ENCODE results near the gene SPINK1. TPM values are rescaled to one million over a fixed set of nuclear protein-coding genes. Genes with fewer than 3 reads are reported as not detected.
"Not testable (repeated sequence)": the region's sequence is repeated elsewhere in the genome, so short reads cannot be mapped to it uniquely, and the experiment has no call there.

The SPINK1 gene
- total RNA-seq, 1 experiment from 2014 or later: 1.5 TPM

DNA sequence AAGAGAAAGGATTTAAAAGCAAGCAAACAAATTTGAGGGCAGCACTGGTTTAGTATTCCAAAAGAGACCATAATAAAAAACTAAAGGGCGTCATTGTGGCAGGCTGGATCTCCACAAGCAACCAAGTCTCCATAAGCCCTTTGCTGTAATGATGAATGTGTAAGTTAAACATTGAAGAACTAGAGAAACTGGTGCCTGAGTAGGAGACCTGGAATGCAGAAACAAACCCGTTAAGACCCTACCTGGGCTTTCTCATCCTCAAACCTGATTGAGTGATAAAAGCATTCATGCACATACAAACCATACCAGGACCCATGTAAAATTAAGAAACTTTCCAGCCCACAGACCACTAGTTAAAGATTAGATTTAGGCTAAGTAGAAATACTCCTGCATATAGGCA, 45.2 kb upstream of the SPINK1 start:
- TF ChIP-seq, protein P1, sequence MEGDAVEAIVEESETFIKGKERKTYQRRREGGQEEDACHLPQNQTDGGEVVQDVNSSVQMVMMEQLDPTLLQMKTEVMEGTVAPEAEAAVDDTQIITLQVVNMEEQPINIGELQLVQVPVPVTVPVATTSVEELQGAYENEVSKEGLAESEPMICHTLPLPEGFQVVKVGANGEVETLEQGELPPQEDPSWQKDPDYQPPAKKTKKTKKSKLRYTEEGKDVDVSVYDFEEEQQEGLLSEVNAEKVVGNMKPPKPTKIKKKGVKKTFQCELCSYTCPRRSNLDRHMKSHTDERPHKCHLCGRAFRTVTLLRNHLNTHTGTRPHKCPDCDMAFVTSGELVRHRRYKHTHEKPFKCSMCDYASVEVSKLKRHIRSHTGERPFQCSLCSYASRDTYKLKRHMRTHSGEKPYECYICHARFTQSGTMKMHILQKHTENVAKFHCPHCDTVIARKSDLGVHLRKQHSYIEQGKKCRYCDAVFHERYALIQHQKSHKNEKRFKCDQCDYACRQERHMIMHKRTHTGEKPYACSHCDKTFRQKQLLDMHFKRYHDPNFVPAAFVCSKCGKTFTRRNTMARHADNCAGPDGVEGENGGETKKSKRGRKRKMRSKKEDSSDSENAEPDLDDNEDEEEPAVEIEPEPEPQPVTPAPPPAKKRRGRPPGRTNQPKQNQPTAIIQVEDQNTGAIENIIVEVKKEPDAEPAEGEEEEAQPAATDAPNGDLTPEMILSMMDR (IDR thresholded peaks at IDR 0.05; ENCODE audit: unreplicated experiment): no peak
- Mint-ChIP-seq H3K4me3 (ENCODE audit: unreplicated experiment) (no peak overlapping the region), H3K4me1 (ENCODE audit: insufficient read depth, unreplicated experiment) (peaks cover 13% of the 10 kb centered on the region), H3K36me3 (ENCODE audit: insufficient read depth, unreplicated experiment) (peaks cover 5% of the 10 kb centered on the region), H3K27ac (ENCODE audit: low read depth, unreplicated experiment) (no peak overlapping the region), H3K27me3 (ENCODE audit: insufficient read depth, unreplicated experiment) (no peaks in the 10 kb centered on the region), H3K9me3 (ENCODE audit: unreplicated experiment) (peaks cover 7% of the 10 kb centered on the region)
- ChIA-PET POLR2A (no interaction called here), CTCF (interaction anchor here (17.8 kb wide), 1 partner anchor 56 kb away, joined by 415 read pairs; no protein-coding TSS in a partner anchor)
- no TSS peak for BruUV-seq (replicated peaks)
- DNase-seq (ENCODE audit: unreplicated experiment): no peak
- intact Hi-C loops (cut with micrococcal nuclease): no loop called here

DNA sequence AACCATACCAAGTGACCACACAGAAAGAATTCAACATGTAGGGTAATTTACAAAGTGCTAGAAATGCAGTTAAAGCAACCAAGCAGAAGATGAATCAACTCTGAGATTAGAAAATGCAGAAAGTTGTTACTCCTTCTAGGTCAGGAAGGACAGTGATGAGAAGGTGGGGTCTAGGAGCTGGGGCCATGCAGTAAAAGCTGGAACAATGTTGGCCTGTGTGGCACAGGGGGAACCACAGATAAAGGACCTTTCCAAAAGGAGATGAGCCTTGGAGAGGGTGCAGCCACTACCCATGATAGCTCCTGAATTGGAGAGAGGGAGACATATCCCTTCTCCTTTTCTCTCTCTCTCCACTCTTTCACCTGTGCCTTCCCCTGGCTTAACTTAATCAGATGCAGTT, 44.7 kb upstream of the SPINK1 start:
- peaks cover 7% of the 10 kb centered on the region for H3K9me3 Mint-ChIP-seq (ENCODE audit: unreplicated experiment)
- TF ChIP-seq, protein P1 (IDR thresholded peaks at IDR 0.05; ENCODE audit: unreplicated experiment): no peak
- peaks cover 13% of the 10 kb centered on the region for H3K4me1 Mint-ChIP-seq (ENCODE audit: insufficient read depth, unreplicated experiment)
- H3K27me3 Mint-ChIP-seq (ENCODE audit: insufficient read depth, unreplicated experiment): no peaks in the 10 kb centered on the region
- ChIA-PET POLR2A (no interaction called here), CTCF (interaction anchor here (17.8 kb wide), 1 partner anchor 57 kb away, joined by 415 read pairs; no protein-coding TSS in a partner anchor)
- no peak for DNase-seq (ENCODE audit: unreplicated experiment)
- H3K36me3 Mint-ChIP-seq (ENCODE audit: insufficient read depth, unreplicated experiment): peaks cover 5% of the 10 kb centered on the region
- H3K4me3 Mint-ChIP-seq (ENCODE audit: unreplicated experiment): no peak overlapping the region
- H3K27ac Mint-ChIP-seq (ENCODE audit: low read depth, unreplicated experiment): no peak overlapping the region
- no TSS peak for BruUV-seq (replicated peaks)
- intact Hi-C loops (cut with micrococcal nuclease): no loop called here

DNA sequence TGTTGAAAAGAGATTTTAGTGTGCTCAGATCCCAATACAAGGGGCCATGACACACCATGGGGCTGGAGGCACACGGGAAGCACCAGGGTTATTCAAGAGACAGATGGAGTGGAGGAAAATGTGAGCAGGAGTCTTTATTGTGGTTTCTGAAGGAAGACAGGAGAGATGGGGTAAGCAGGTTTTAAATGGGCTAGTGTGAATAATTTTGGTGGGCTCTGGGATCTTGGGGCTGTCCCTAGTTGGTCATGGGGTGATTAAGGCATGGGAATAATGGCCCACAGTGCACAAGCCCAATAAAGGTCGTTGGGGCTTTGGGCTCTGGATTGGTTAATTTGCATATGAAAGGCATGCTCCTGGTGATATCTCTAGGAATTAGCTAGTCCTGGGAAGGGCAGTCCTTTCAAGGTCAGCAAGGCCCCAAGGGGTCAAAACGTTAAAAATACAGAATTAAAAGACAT, 43.5 kb upstream of the SPINK1 start:
- POLR2A ChIA-PET: no interaction called here
- CTCF ChIA-PET: interaction anchor here (0.6 to 1.7 kb wide), 4 partner anchors 11 to 250 kb away, joined by 3 to 8 read pairs (median 3); no protein-coding TSS in a partner anchor
- DNase-seq (ENCODE audit: unreplicated experiment): no peak
- no TSS peak for BruUV-seq (replicated peaks)
- H3K27me3 Mint-ChIP-seq (ENCODE audit: insufficient read depth, unreplicated experiment): no peaks in the 10 kb centered on the region
- H3K9me3 Mint-ChIP-seq (ENCODE audit: unreplicated experiment): peaks cover 7% of the 10 kb centered on the region
- H3K27ac Mint-ChIP-seq (ENCODE audit: low read depth, unreplicated experiment): peak overlapping the region; percentile 26
- H3K4me1 Mint-ChIP-seq (ENCODE audit: insufficient read depth, unreplicated experiment): peaks cover 13% of the 10 kb centered on the region
- TF ChIP-seq, protein P1 (IDR thresholded peaks at IDR 0.05; ENCODE audit: unreplicated experiment): no peak
- H3K4me3 Mint-ChIP-seq (ENCODE audit: unreplicated experiment): no peak overlapping the region
- intact Hi-C loops (cut with micrococcal nuclease): no loop called here
- peaks cover 5% of the 10 kb centered on the region for H3K36me3 Mint-ChIP-seq (ENCODE audit: insufficient read depth, unreplicated experiment)

DNA sequence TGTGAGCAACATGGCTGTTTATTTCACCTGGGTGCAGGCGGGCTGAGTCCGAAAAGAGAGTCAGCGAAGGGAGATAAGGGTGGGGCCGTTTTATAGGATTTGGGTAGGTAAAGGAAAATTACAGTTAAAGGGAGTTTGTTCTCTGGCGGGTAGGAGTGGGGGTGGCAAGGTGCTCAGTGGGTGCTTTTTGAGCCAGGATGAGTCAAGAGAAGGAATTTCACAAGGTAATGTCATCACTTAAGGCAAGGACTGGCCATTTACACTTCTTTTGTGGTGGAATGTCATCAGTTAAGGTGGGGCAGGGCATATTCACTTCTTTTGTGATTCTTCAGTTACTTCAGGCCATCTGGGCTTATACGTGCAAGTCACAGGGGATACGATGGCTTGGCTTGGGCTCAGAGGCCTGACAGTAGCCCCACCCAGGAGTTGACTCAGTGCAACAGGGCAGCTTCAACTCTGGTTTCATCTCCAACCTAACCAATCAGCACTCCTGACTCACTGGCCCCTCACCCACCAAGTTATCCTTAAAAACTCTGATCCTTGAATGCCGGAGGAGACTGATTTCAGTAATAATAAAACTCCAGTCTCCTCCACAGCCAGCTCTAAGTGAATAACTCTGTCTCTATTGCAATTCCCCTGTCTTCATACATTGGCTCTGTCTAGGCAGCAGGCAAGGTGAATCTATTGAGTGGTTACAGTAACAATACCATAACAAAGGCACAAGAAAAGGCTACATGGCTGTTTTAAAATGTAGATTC, 42.8 kb upstream of the SPINK1 start:
- POLR2A ChIA-PET; H3K9me3 Mint-ChIP-seq (ENCODE audit: unreplicated experiment); H3K36me3 Mint-ChIP-seq (ENCODE audit: insufficient read depth, unreplicated experiment); H3K27me3 Mint-ChIP-seq (ENCODE audit: insufficient read depth, unreplicated experiment); intact Hi-C loops (cut with micrococcal nuclease); BruUV-seq (replicated peaks); H3K4me3 Mint-ChIP-seq (ENCODE audit: unreplicated experiment): not testable (repeated sequence)
- CTCF ChIA-PET: interaction anchor here (0.6 to 1.7 kb wide), 4 partner anchors 11 to 249 kb away, joined by 3 to 8 read pairs (median 3); no protein-coding TSS in a partner anchor
- peak; percentile 48 for DNase-seq (ENCODE audit: unreplicated experiment)
- peak overlapping the region; percentile 26 for H3K27ac Mint-ChIP-seq (ENCODE audit: low read depth, unreplicated experiment)
- peaks cover 13% of the 10 kb centered on the region for H3K4me1 Mint-ChIP-seq (ENCODE audit: insufficient read depth, unreplicated experiment)

DNA sequence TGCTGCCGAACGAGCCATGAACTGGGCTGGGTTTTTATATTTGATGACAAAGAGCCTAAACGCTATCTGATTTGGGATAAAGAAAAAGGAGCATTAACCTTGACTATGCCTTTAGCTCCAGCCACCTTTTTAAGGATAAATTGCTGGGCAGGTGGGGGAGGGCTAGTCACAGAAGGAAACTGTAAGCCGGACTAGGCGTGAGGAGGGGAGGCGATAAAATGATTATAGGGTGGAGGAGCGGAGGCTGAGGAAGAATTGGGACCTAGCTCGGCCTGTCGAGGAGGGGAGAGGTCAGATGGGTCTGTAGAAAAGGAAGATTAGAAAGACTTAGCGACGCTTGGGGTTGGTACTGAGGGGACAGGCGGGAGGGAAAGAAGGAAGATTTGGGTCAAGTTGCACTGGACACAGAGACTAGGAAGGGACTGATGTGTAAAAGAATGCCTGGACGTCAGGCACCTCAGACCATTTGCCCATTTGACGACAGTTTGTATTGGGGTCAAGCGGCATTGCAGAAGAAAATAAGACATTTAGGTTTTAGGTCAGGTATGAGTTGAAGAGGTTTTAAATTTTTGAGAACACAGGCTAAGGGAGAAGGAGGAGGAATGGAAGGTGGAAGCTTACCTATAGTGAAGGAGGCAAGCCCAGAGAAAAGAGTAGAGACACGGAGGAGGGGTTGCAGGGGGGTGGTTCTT, 41.4 kb upstream of the SPINK1 start:
- H3K4me3 Mint-ChIP-seq (ENCODE audit: unreplicated experiment); H3K27me3 Mint-ChIP-seq (ENCODE audit: insufficient read depth, unreplicated experiment); DNase-seq (ENCODE audit: unreplicated experiment); H3K27ac Mint-ChIP-seq (ENCODE audit: low read depth, unreplicated experiment); POLR2A ChIA-PET; H3K9me3 Mint-ChIP-seq (ENCODE audit: unreplicated experiment); BruUV-seq (replicated peaks); intact Hi-C loops (cut with micrococcal nuclease); H3K36me3 Mint-ChIP-seq (ENCODE audit: insufficient read depth, unreplicated experiment): not testable (repeated sequence)
- CTCF ChIA-PET: interaction anchor here (0.7 to 1.3 kb wide), 4 partner anchors 10 to 15 kb away, joined by 3 to 7 read pairs (median 3); no protein-coding TSS in a partner anchor
- H3K4me1 Mint-ChIP-seq (ENCODE audit: insufficient read depth, unreplicated experiment): peaks cover 13% of the 10 kb centered on the region

DNA sequence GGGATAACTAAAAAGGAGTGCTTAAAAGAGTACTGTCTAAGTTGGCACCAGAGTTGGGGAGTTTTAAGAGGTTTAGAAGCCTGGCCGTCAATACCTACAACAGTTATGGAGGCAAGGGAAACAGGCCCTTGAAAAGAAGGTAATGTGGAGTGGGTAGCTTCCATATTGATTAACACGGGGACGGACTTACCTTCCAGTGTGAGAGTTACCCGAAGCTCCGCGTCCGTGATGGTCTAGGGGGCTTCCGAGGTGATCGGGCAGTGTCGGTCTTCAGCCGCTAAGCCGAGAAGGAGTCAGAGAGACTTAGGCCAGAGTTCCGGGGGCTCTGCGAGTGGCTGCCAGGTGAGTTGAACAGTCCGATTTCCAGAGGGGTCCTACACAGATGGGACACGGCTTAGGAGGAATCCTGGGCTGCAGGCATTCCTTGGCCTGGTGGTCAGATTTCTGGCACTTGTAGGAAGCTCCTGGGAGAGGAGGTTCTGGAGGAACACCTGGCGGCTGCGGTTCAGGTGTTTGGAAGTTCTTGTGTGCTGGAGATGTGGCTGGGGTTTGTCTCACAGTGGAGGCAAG, 40.6 kb upstream of the SPINK1 start:
- H3K4me3 Mint-ChIP-seq (ENCODE audit: unreplicated experiment); H3K36me3 Mint-ChIP-seq (ENCODE audit: insufficient read depth, unreplicated experiment); intact Hi-C loops (cut with micrococcal nuclease); H3K27ac Mint-ChIP-seq (ENCODE audit: low read depth, unreplicated experiment); POLR2A ChIA-PET; DNase-seq (ENCODE audit: unreplicated experiment); BruUV-seq (replicated peaks); H3K9me3 Mint-ChIP-seq (ENCODE audit: unreplicated experiment); H3K27me3 Mint-ChIP-seq (ENCODE audit: insufficient read depth, unreplicated experiment): not testable (repeated sequence)
- CTCF ChIA-PET: interaction anchor here (0.8 to 1.3 kb wide), 3 partner anchors 11 to 62 kb away, joined by 3 to 7 read pairs (median 6); no protein-coding TSS in a partner anchor
- peaks cover 13% of the 10 kb centered on the region for H3K4me1 Mint-ChIP-seq (ENCODE audit: insufficient read depth, unreplicated experiment)
